ENCODE results near the gene MLIP.

DNA sequence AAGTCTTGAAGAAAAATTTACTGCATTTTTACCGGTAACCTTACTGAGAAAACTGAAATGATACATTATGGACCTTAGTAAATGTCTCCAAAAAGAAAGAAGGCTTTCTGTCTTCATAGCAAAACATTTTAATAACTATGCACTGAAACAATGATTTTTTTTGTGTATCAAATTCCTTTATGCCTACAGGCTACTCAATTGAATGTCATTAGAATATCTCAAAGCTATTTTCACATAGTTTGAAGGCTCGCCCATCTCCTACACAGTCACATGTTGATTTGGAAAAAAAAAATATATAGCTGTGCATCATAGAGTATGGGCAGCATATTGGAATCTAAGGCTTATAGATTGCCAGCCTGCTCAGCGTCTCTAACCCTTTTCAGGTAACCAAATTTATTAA, 12.0 kb upstream of the MLIP start:
- TF ChIP-seq, protein P1, sequence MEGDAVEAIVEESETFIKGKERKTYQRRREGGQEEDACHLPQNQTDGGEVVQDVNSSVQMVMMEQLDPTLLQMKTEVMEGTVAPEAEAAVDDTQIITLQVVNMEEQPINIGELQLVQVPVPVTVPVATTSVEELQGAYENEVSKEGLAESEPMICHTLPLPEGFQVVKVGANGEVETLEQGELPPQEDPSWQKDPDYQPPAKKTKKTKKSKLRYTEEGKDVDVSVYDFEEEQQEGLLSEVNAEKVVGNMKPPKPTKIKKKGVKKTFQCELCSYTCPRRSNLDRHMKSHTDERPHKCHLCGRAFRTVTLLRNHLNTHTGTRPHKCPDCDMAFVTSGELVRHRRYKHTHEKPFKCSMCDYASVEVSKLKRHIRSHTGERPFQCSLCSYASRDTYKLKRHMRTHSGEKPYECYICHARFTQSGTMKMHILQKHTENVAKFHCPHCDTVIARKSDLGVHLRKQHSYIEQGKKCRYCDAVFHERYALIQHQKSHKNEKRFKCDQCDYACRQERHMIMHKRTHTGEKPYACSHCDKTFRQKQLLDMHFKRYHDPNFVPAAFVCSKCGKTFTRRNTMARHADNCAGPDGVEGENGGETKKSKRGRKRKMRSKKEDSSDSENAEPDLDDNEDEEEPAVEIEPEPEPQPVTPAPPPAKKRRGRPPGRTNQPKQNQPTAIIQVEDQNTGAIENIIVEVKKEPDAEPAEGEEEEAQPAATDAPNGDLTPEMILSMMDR (IDR thresholded peaks at IDR 0.05; ENCODE audit: low read depth, low read length, missing input control), result no peak
- TF ChIP-seq EGR1 (IDR thresholded peaks at IDR 0.05; ENCODE audit: low read depth in 2 of 2) (no peak), MAX (IDR thresholded peaks at IDR 0.05) (no peak), JUND (IDR thresholded peaks at IDR 0.05) (no peak), HNF4A (conservative IDR thresholded peaks at IDR 0.05) (no peak), GABPA (IDR thresholded peaks at IDR 0.05 in 1 of 2, conservative IDR thresholded peaks at IDR 0.05 in 1 of 2) (no peak), SP1 (IDR thresholded peaks at IDR 0.05) (no peak), NR2F2 (IDR thresholded peaks at IDR 0.05) (no peak)
